GM20000 (cell line): ENCODE measurements around the gene GPR75.
"Not testable (repeated sequence)": the region's sequence is repeated elsewhere in the genome, so short reads cannot be mapped to it uniquely, and the experiment has no call there.

Experiments
- DNase-seq: peaks from one replicate; pipeline ENCODE4 v3.0.0; 2012; ENCODE audit warnings: low spot score
- CTCF ChIP-seq: IDR thresholded peaks from 2 replicates; pipeline ENCODE4 v1.5.1; 2012; ENCODE audit warnings: mild to moderate bottlenecking, control low read depth; ENCODE audit errors: extremely low read depth, missing control alignments

GPR75 gene

GRCh38 chr2:53829273-53829979, 30.3 kb downstream of the GPR75 start:
- DNase-seq = no peak
- no peak for TF ChIP-seq CTCF

- no peak for DNase-seq
- no peak for TF ChIP-seq CTCF
Measured at GRCh38 chr2:53828331-53828730, 31.4 kb downstream of the GPR75 start.

DNA sequence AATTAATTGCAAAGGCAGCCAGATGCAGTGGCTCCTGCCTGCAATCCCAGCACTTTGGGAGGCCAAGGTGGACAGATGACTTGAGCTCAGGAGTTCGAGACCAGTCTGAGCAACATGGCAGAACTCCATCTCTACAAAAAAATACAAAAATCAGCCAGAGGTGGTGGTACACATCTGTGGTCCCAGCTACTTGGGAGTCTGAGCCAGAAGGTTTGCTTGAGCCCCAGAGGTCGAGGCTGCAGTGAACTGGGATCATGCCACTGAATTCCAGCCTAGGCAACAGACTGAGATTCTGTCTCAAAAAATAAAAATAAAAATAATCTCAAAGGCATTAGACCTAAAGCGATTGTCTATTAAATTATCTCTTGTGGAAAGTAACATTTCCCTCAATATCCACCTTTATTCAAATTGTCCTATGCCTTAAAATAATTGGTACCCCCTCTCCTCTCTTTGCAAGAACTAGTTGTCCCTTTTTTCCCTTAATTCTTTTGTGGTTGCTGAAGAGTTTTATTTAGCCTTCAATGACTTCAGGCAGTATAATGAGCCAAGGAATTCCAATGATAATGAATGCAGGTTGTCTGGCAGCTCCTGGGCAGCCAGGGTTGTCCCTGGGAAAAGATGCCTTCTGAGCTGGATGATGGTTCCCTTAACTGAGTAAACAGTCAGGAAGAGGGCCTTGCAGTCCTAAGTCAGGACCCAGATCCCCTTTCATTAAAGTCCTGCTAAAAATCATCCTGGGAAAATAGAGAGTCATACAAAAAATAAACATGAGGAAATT, 32.2 kb downstream of the GPR75 start:
- no peak for TF ChIP-seq CTCF
- DNase-seq = no peak

DNA sequence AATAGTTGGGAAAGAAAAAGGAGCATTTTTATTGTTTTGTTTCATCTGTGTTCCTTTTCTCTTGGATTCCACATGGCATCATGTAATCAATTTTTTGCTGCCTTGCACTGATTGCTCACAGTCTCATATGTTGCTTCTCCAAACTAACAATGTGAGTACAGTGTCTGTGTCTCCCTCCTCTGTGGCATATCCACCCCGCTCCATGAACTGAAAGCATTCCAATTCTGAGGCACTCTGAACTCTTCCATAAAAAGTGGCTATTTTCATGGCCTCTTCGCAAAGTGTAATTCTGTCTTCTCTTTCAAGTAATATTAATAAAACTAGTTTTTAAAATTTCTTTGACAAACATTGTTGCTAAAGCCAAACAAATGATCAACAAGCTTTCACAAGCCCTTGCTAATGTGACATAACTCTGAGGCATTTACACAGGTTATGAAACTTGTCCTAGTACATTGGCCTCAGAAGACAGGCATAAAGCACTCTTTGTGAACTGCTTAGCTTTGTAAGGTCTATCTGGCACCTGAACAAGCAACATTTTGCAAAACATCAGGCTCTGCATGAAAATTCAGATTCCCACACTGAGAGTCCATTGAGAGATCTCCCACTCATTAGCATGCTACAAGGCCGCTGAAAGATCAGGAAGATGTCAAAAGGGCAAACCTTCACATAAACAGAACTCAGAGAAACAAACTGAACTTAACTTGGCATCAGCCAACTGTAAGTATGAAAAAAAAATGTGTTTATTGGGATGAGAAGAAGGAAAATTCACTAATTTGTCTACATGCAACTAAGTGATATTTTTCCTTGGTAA, 33.0 kb downstream of the GPR75 start:
- DNase-seq = no peak
- TF ChIP-seq CTCF = no peak

GRCh38 chr2:53826030-53826410, 33.7 kb downstream of the GPR75 start:
- TF ChIP-seq CTCF = no peak
- DNase-seq = no peak

- DNase-seq = not testable (repeated sequence)
Measured at GRCh38 chr2:53823639-53824038, 36.1 kb downstream of the GPR75 start.

- no peak for DNase-seq
- TF ChIP-seq CTCF = no peak
Measured at GRCh38 chr2:53821810-53822209, 38.0 kb downstream of the GPR75 start.
